K562 (cell line): ENCODE measurements around the gene IMPG1. TPM values are rescaled to one million over a fixed set of nuclear protein-coding genes. Genes with fewer than 3 reads are reported as not detected.

Experiments
- ATAC-seq: fragments of 200-7000 bp; cut with Tn5 transposase; 3 replicates; pipeline ENCODE4 v1.9.1; 2020; ENCODE audit warnings: moderate library complexity
- BruUV-seq: library from RNA; stranded (reverse); fragments of 400-500 nt; replicated peaks from 2 replicates; lab custom pipeline; 2021; lab: Mats Ljungman, UMichigan
- CTCF ChIA-PET: fragments of 300-600 bp; formaldehyde crosslinking; extraction: SDS; loops from one replicate; lab custom pipeline; 2021; ENCODE audit warnings: low intra/inter-chr PET ratio; lab: Yijun Ruan, JAX
- POLR2A ChIA-PET: fragments of 300-600, 350-650 bp; sonication (Branson Sonifier 250); formaldehyde crosslinking; extraction: SDS; loops from one replicate; lab custom pipeline; 2021; ENCODE audit warnings: antibody characterized with exemption, inconsistent platforms; lab: Yijun Ruan, JAX
- DNase-seq, 4 experiments: peaks; one replicate each; pipeline versions ENCODE4 v3.0.0 to v3.0.0-alpha.2; 2011 to 2018; ENCODE audit warnings: low spot score in 3 of 4, mixed read lengths in 3 of 4; ENCODE audit errors: extremely low read depth in 1 of 4
- FAIRE-seq: peaks from 2 replicates; lab custom pipeline; 2011; peaks lifted over from hg19 to GRCh38; lab: Jason Lieb, UNC
- H2AFZ ChIP-seq: 2 replicates; pipeline ENCODE4 v1.6.0; 2011; ENCODE audit warnings: low read depth, low read length, control low read depth, inconsistent platforms
- H3K27ac ChIP-seq: fragments of 200-600 bp; 3 replicates; pipeline ENCODE4 v1.8.0; 2011; ENCODE audit warnings: low read depth, mild to moderate bottlenecking, control low read depth, inconsistent platforms, low read length, moderate library complexity, mixed read lengths; ENCODE audit errors: extremely low read depth
- H3K27me3 ChIP-seq, 2 experiments: fragments of 300-600 bp in 1 of 2; 2 replicates in 1 of 2; 3 replicates in 1 of 2; pipeline versions ENCODE4 v1.6.0 to v1.8.0; 2011; ENCODE audit warnings: inconsistent platforms in 2 of 2, low read length in 2 of 2, mild to moderate bottlenecking in 1 of 2, mixed read lengths in 1 of 2, moderate library complexity in 1 of 2; ENCODE audit not compliant: control insufficient read depth in 2 of 2, insufficient read depth in 2 of 2
- H3K36me3 ChIP-seq: fragments of 300-600 bp; 3 replicates; pipeline ENCODE4 v1.8.0; 2011; ENCODE audit warnings: mild to moderate bottlenecking, low read length, inconsistent platforms; ENCODE audit not compliant: control insufficient read depth, insufficient read depth
- H3K4me1 ChIP-seq, 2 experiments: fragments of 200-600 bp in 1 of 2; replicated peaks in 1 of 2; 2 replicates in 1 of 2; 3 replicates in 1 of 2; pipeline versions ENCODE4 v1.5.1 to v1.8.0; 2011; ENCODE audit warnings: inconsistent platforms in 2 of 2, low read length in 2 of 2, mild to moderate bottlenecking in 1 of 2, mixed read lengths in 1 of 2, moderate library complexity in 1 of 2; ENCODE audit not compliant: control insufficient read depth in 2 of 2, insufficient read depth in 2 of 2
- H3K4me2 ChIP-seq: 2 replicates; pipeline ENCODE4 v1.6.1; 2011; ENCODE audit warnings: low read length, control low read depth, inconsistent platforms, mixed read lengths; ENCODE audit not compliant: insufficient read depth
- H3K4me3 ChIP-seq: fragments of 200-600 bp; sonication (generic), shearing (Covaris generic); 2 replicates; pipeline ENCODE4 v1.5.1; 2016; ENCODE audit warnings: control low read depth, inconsistent platforms
- H3K79me2 ChIP-seq: fragments of 200-600 bp; 3 replicates; pipeline ENCODE4 v1.8.0; 2011; ENCODE audit warnings: low read length, inconsistent platforms; ENCODE audit not compliant: control insufficient read depth, insufficient read depth
- H3K9ac ChIP-seq, 2 experiments: 2 replicates each; pipeline versions ENCODE4 v1.6.0 to v1.6.1; 2011; ENCODE audit warnings: low read depth in 2 of 2, low read length in 2 of 2, control low read depth in 1 of 2, inconsistent platforms in 1 of 2, mild to moderate bottlenecking in 1 of 2, mixed read lengths in 1 of 2; ENCODE audit not compliant: insufficient read depth in 1 of 2
- H3K9me1 ChIP-seq: one replicate; pipeline ENCODE4 v1.6.0; 2011; ENCODE audit warnings: inconsistent platforms, mild to moderate bottlenecking, low read length, moderate library complexity; ENCODE audit not compliant: control insufficient read depth, insufficient read depth
- H3K9me3 ChIP-seq: replicated peaks from 2 replicates; pipeline ENCODE4 v1.5.1; 2011; ENCODE audit warnings: low read depth, low read length, inconsistent platforms; ENCODE audit not compliant: control insufficient read depth, insufficient read depth
- H4K20me1 ChIP-seq: replicated peaks from 2 replicates; pipeline ENCODE4 v1.6.1; 2011; ENCODE audit warnings: low read length, inconsistent platforms, mixed read lengths; ENCODE audit not compliant: control insufficient read depth, insufficient read depth
- ETV6 ChIP-seq, 3 experiments: fragments of 150-350 bp in 1 of 3; sonication (generic) in 1 of 3; formaldehyde crosslinking in 1 of 3; IDR thresholded peaks; 2 replicates each; pipeline versions ENCODE4 v1.6.1 to v1.8.0; 2014 to 2022; ENCODE audit warnings: borderline replicate concordance in 2 of 3, low read depth in 2 of 3, antibody characterized with exemption in 1 of 3, low read length in 1 of 3, mild to moderate bottlenecking in 1 of 3, missing genetic modification reagents in 1 of 3
- HDAC6 ChIP-seq: IDR thresholded peaks from 2 replicates; pipeline ENCODE4 v1.6.1; 2012; ENCODE audit warnings: low read depth, mild to moderate bottlenecking, control low read depth, inconsistent platforms, low read length, moderate library complexity
- ILK ChIP-seq: fragments of 450-650 bp; IDR thresholded peaks from 2 replicates; pipeline ENCODE4 v1.6.1; 2016; ENCODE audit warnings: missing genetic modification characterization, low read depth, mild to moderate bottlenecking, missing compliant biosample characterization, moderate library complexity, borderline replicate concordance
- KLF10 ChIP-seq: fragments of 250-450 bp; sonication (Bioruptor Pico); IDR thresholded peaks from 2 replicates; pipeline ENCODE4 v1.6.1; 2021; ENCODE audit warnings: matching md5 sums
- RFX1 ChIP-seq: fragments of 450-650 bp; IDR thresholded peaks from 2 replicates; pipeline ENCODE4 v1.6.1; 2016; ENCODE audit warnings: mild to moderate bottlenecking, moderate library complexity
- SRSF3 ChIP-seq: fragments of 200-400 bp; formaldehyde crosslinking; IDR thresholded peaks from 2 replicates; pipeline ENCODE4 v1.6.1; 2016; ENCODE audit warnings: mild to moderate bottlenecking, low read length, moderate library complexity; ENCODE audit not compliant: insufficient read depth
- THAP12 ChIP-seq: fragments of 250-450 bp; sonication (Bioruptor Pico); IDR thresholded peaks from 2 replicates; pipeline ENCODE4 v1.9.0; 2021; ENCODE audit warnings: mild to moderate bottlenecking, inconsistent platforms
- ZNF589 ChIP-seq: fragments of 200-800 bp; sonication (Bioruptor generic); IDR thresholded peaks from 2 replicates; pipeline ENCODE4 v1.6.1; 2016; ENCODE audit warnings: low read depth, missing genetic modification characterization, missing compliant biosample characterization
- WGBS: fragments of 100-300 bp; shearing (Covaris generic); methylation state at CpG from one replicate; pipeline ENCODE4 v1.1.6; 2016; ENCODE audit warnings: low coverage, mixed read lengths; ENCODE audit not compliant: insufficient coverage; ENCODE audit errors: missing lambda C conversion rate; 5-methylcytosine and 5-hydroxymethylcytosine counted together
- in situ Hi-C: fragments of 300-500 bp; cut with MboI; formaldehyde crosslinking; loops from 4 replicates; pipeline ENCODE4 v1.15.0; 2018; ENCODE audit warnings: inconsistent platforms, mixed read lengths
- intact Hi-C: fragments of 100-400 bp; cut with micrococcal nuclease; formaldehyde crosslinking; loops from 2 replicates; pipeline ENCODE4 v1.14.2; 2022
- polyA plus RNA-seq, 8 experiments: library from polyadenylated mRNA; depleted of rRNA in 4 of 8; stranded (reverse) in 5 of 8; unstranded in 3 of 8; fragments of >200 nt; fragmentation: Nextera tagmentation in 2 of 8; fragmentation: Illumina TruSeq in 1 of 8; extraction: Ambion mirVana in 2 of 8; extraction: Trizol in 1 of 8; gene quantifications; 2 replicates each; pipeline versions ENCODE4 v1.2.1 to v1.2.3, GENCODE V29; 2011 to 2014; ENCODE audit warnings: inconsistent platforms in 1 of 8, missing spikeins in 1 of 8
- total RNA-seq, 7 experiments: library from RNA; depleted of rRNA in 6 of 7; stranded (reverse); fragments of >200 nt in 6 of 7; fragmentation: Illumina TruSeq in 2 of 7; extraction: Trizol in 2 of 7; gene quantifications; 2 replicates each; pipeline versions ENCODE4 v1.2.1 to v1.2.3, GENCODE V29; 2011 to 2021; ENCODE audit warnings: low replicate concordance in 1 of 7

The IMPG1 gene
- total and polyA plus RNA-seq, 9 of the 15 experiments (the other 6 are each of a cell fraction or from before 2014, with no cell fraction given): not detected

DNA sequence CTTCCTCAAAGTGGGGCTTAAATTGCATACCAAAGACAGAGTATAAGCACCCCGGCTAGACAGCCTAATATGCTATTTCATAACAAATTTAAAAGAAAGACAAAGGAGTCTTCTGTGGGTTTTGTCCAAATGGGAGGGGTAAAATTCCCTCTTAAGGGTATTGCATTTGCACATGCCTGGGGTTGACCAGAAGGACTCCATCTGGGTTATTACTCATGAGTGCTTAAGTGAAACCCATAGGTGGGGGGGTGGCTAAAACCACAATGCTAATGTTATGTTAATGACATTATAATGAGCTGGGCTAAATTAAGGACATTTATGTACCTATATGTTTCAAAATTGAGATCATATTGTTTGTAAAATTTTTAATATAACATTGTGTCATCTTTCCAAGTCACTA is 15.0 kb downstream of the IMPG1 start:
- WGBS: 0% methylated on average over 1 of the region's 1 CpG
- intact Hi-C loops: no loop called here
- no peaks in the 10 kb centered on the region for H3K36me3 ChIP-seq
- no peaks in the 10 kb centered on the region for H3K4me1 ChIP-seq
- in situ Hi-C loops: no loop called here
- ChIA-PET CTCF (no interaction called here), POLR2A (no interaction called here)
- TF ChIP-seq HDAC6: no peak
- no peaks in the 10 kb centered on the region for H3K9me1 ChIP-seq
- no peak for ATAC-seq
- H3K27ac ChIP-seq: no peak overlapping the region
- H3K9me3 ChIP-seq: no peaks in the 10 kb centered on the region; the same call in 1 of the 2 replicates
- no peaks in the 10 kb centered on the region for H4K20me1 ChIP-seq
- no peak overlapping the region for H3K9ac ChIP-seq
- no TSS peak for BruUV-seq
- H2AFZ ChIP-seq: no peak overlapping the region
- no peaks in the 10 kb centered on the region for H3K27me3 ChIP-seq
- no peak overlapping the region for H3K4me2 ChIP-seq
- H3K79me2 ChIP-seq: no peaks in the 10 kb centered on the region
- no peak for DNase-seq
- no peak for FAIRE-seq
- H3K4me3 ChIP-seq: no peak overlapping the region

- no peaks in the 10 kb centered on the region for H3K9me3 ChIP-seq
- H3K9me1 ChIP-seq: no peaks in the 10 kb centered on the region
- H3K36me3 ChIP-seq: no peaks in the 10 kb centered on the region
- no peak overlapping the region for H3K4me2 ChIP-seq
- no peak overlapping the region for H3K27ac ChIP-seq
- CTCF ChIA-PET: no interaction called here
- H3K9ac ChIP-seq: no peak overlapping the region
- DNase-seq: no peak
- 0% methylated on average over 3 of the region's 3 CpGs for WGBS
- H4K20me1 ChIP-seq: no peaks in the 10 kb centered on the region
- H3K4me3 ChIP-seq: no peak overlapping the region
- H3K4me1 ChIP-seq: no peaks in the 10 kb centered on the region
- POLR2A ChIA-PET: no interaction called here
- no peak overlapping the region for H2AFZ ChIP-seq
- BruUV-seq: no TSS peak
- in situ Hi-C loops: no loop called here
- intact Hi-C loops: no loop called here
- no peak for TF ChIP-seq ILK (tag)
- no peak for TF ChIP-seq THAP12 (CRISPR knock-in tag)
- no peak for TF ChIP-seq SRSF3
- TF ChIP-seq KLF10 (CRISPR knock-in tag): no peak
- TF ChIP-seq ETV6 (IDR thresholded peaks at IDR 0.05; ENCODE audit: borderline replicate concordance in 1 of 2, low read depth in 2 of 2, low read length in 1 of 2): no peak
- no peak for TF ChIP-seq ETV6 (CRISPR knock-in tag; IDR thresholded peaks at IDR 0.05; ENCODE audit: borderline replicate concordance)
- no peak for TF ChIP-seq RFX1
- TF ChIP-seq ZNF589 (CRISPR knock-in tag): no peak
- TF ChIP-seq, all 486 proteins: peak for 0
- FAIRE-seq (no peak), ATAC-seq (no peak)
- no peaks in the 10 kb centered on the region for H3K79me2 ChIP-seq
- H3K27me3 ChIP-seq: no peaks in the 10 kb centered on the region
These were observed 20.1 kb downstream of the IMPG1 start for GRCh38 chr6:76052314-76052713.
